ENCODE results near the gene ICE2.

GRCh38 chr15:60400944-60401343, 78.0 kb downstream of the ICE2 start:
- TF ChIP-seq EZH2 (IDR thresholded peaks at IDR 0.05) (no peak), CTCF (IDR thresholded peaks at IDR 0.05 in 2 of 3, conservative IDR thresholded peaks at IDR 0.05 in 1 of 3; ENCODE audit: borderline replicate concordance in 1 of 3, insufficient read depth in 1 of 3, low read depth in 2 of 3, low read length in 2 of 3) (no peak), POLR2AphosphoS5 (IDR thresholded peaks at IDR 0.05; ENCODE audit: low read depth, low read length) (no peak)

All from HCT116 (cell line).